A549 (cell line): Measurements from ENCODE around the gene CASTOR1. TPM values are rescaled to one million over a fixed set of nuclear protein-coding genes. Genes with fewer than 3 reads are reported as not detected.

ENCODE experiments used
- ATAC-seq, 2 experiments: fragments of 200-7000 bp in 1 of 2; fragments of >200 bp in 1 of 2; cut with Nextera tagmentation in 1 of 2; cut with Tn5 transposase in 1 of 2; 3 replicates each; pipeline versions ENCODE4 v1.8.0 to v1.9.1; 2018 to 2020; ENCODE audit warnings: mild to moderate bottlenecking in 1 of 2, moderate library complexity in 1 of 2
- CTCF ChIA-PET: fragments of 300-600 bp; sonication (Branson Sonifier 250); formaldehyde crosslinking; extraction: SDS; loops from one replicate; lab custom pipeline; 2021; ENCODE audit warnings: antibody characterized with exemption, inconsistent platforms; lab: Yijun Ruan, JAX
- POLR2A ChIA-PET: fragments of 350-600 bp; formaldehyde crosslinking; extraction: SDS; loops from one replicate; lab custom pipeline; 2021; ENCODE audit warnings: antibody characterized with exemption, inconsistent platforms; lab: Yijun Ruan, JAX
- DNase-seq, 2 experiments: peaks; one replicate each; pipeline versions ENCODE4 v3.0.0 to v3.0.0-alpha.2; 2011 to 2016; ENCODE audit warnings: low read depth in 1 of 2, low spot score in 1 of 2
- FAIRE-seq: peaks from 2 replicates; lab custom pipeline; 2011; peaks lifted over from hg19 to GRCh38; lab: Jason Lieb, UNC
- H3K27ac ChIP-seq, 2 experiments: fragments of >200 bp; sonication (Bioruptor Twin); formaldehyde crosslinking; 3 replicates each; pipeline ENCODE4 v1.5.1; 2016 to 2017
- H3K4me1 ChIP-seq: fragments of >200 bp; sonication (Bioruptor Twin); formaldehyde crosslinking; 3 replicates; pipeline ENCODE4 v1.6.1; 2016
- H3K4me2 ChIP-seq: fragments of >200 bp; sonication (Bioruptor Twin); formaldehyde crosslinking; 3 replicates; pipeline ENCODE4 v1.6.1; 2016
- H3K4me3 ChIP-seq: fragments of >200 bp; sonication (Bioruptor Twin); formaldehyde crosslinking; 3 replicates; pipeline ENCODE4 v1.5.1; 2016
- H3K9me3 ChIP-seq: fragments of >200 bp; sonication (Bioruptor Twin); formaldehyde crosslinking; 3 replicates; pipeline ENCODE4 v1.6.1; 2016
- BHLHE40 ChIP-seq: IDR thresholded peaks from 2 replicates; pipeline ENCODE4 v1.6.1; 2012; ENCODE audit warnings: low read depth, low read length, inconsistent platforms
- CHD2 ChIP-seq: fragments of 150-350 bp; IDR thresholded peaks from 2 replicates; pipeline ENCODE4 v1.6.1; 2014; ENCODE audit warnings: low read length; ENCODE audit not compliant: partially characterized antibody
- CHD4 ChIP-seq: fragments of 200-600 bp; sonication (generic); IDR thresholded peaks from 2 replicates; pipeline ENCODE4 v1.6.1; 2016; ENCODE audit warnings: antibody characterized with exemption, mild to moderate bottlenecking, borderline replicate concordance
- ESRRA ChIP-seq: fragments of 150-350 bp; IDR thresholded peaks from 2 replicates; pipeline ENCODE4 v1.6.1; 2014; ENCODE audit warnings: mild to moderate bottlenecking, low read length, borderline replicate concordance
- FOSL2 ChIP-seq, 2 experiments: fragments of 450-650 bp in 1 of 2; fragments of >200 bp in 1 of 2; sonication (Bioruptor Twin) in 1 of 2; formaldehyde crosslinking; IDR thresholded peaks; 2 replicates each; pipeline versions ENCODE4 v1.5.0 to v1.6.1; 2016 to 2020; ENCODE audit warnings: mild to moderate bottlenecking in 1 of 2, moderate library complexity in 1 of 2
- JUNB ChIP-seq: fragments of >200 bp; sonication (Bioruptor Twin); formaldehyde crosslinking; IDR thresholded peaks from 2 replicates; pipeline ENCODE4 v1.6.1; 2016
- KDM5A ChIP-seq: fragments of 200-600 bp; sonication (generic); IDR thresholded peaks from 2 replicates; pipeline ENCODE4 v1.6.1; 2016; ENCODE audit warnings: antibody characterized with exemption, mild to moderate bottlenecking
- MYC ChIP-seq: IDR thresholded peaks from 2 replicates; pipeline ENCODE4 v1.6.1; 2012; ENCODE audit warnings: mild to moderate bottlenecking, inconsistent platforms, low read length, improper control_type of control experiment, borderline replicate concordance
- NFE2L2 ChIP-seq: fragments of 150-350 bp; conservative IDR thresholded peaks from 2 replicates; pipeline ENCODE4 v1.6.1; 2014; ENCODE audit warnings: low read length
- RAD21 ChIP-seq, 2 experiments: fragments of >200 bp in 1 of 2; sonication (Bioruptor Twin) in 1 of 2; formaldehyde crosslinking in 1 of 2; IDR thresholded peaks in 1 of 2; conservative IDR thresholded peaks in 1 of 2; 2 replicates in 1 of 2; 3 replicates in 1 of 2; pipeline ENCODE4 v1.6.1; 2012 to 2018; ENCODE audit warnings: inconsistent platforms in 1 of 2
- RARB ChIP-seq: fragments of 250-450 bp; sonication (Bioruptor Pico); IDR thresholded peaks from 2 replicates; pipeline ENCODE4 v1.8.0; 2021; ENCODE audit warnings: mild to moderate bottlenecking, moderate library complexity
- RCOR1 ChIP-seq: fragments of 150-350 bp; IDR thresholded peaks from 2 replicates; pipeline ENCODE4 v1.6.1; 2014; ENCODE audit warnings: antibody characterized with exemption, low read length, low read depth
- SMC3 ChIP-seq: fragments of >200 bp; sonication (Bioruptor Twin); formaldehyde crosslinking; IDR thresholded peaks from 3 replicates; pipeline ENCODE4 v1.6.1; 2018; ENCODE audit warnings: inconsistent platforms
- SREBF2 ChIP-seq: fragments of 450-650 bp; IDR thresholded peaks from 2 replicates; pipeline ENCODE4 v1.6.1; 2014; ENCODE audit warnings: mild to moderate bottlenecking, moderate library complexity
- TFCP2L1 ChIP-seq: fragments of 250-450 bp; sonication (Bioruptor Pico); IDR thresholded peaks from 2 replicates; pipeline ENCODE4 v1.5.0; 2021; ENCODE audit warnings: mild to moderate bottlenecking
- ZC3H11A ChIP-seq: fragments of 450-650 bp; IDR thresholded peaks from 2 replicates; pipeline ENCODE4 v1.6.1; 2014; ENCODE audit warnings: antibody characterized with exemption, mild to moderate bottlenecking
- ZFP36 ChIP-seq: fragments of 450-650 bp; IDR thresholded peaks from 2 replicates; pipeline ENCODE4 v1.6.1; 2014; ENCODE audit warnings: borderline replicate concordance; ENCODE audit not compliant: partially characterized antibody
- ZNF302 ChIP-seq: fragments of 250-450 bp; sonication (Bioruptor Pico); IDR thresholded peaks from 2 replicates; pipeline ENCODE4 v1.9.0; 2021; ENCODE audit warnings: inconsistent platforms, mild to moderate bottlenecking, moderate library complexity
- WGBS: methylation state at CpG from one replicate; pipeline ENCODE4 v1.1.6; 2017; ENCODE audit errors: missing lambda C conversion rate; 5-methylcytosine and 5-hydroxymethylcytosine counted together
- polyA plus RNA-seq, 4 experiments: library from polyadenylated mRNA; depleted of rRNA in 3 of 4; stranded (reverse); fragments of >200 nt; fragmentation: RNase III in 1 of 4; extraction: RNeasy Plus Mini Kit Qiagen cat#74134 plus additional on column Dnase treatment in 1 of 4; gene quantifications; 2 replicates in 3 of 4; 3 replicates in 1 of 4; pipeline ENCODE4 v1.2.3, GENCODE V29; 2011 to 2017
- TF ChIP-seq, protein P1 (sequence below): IDR thresholded peaks from 2 replicates; pipeline ENCODE4 v1.6.1; 2012
- TF ChIP-seq, protein P2 (sequence below): fragments of 250-450 bp; sonication (Bioruptor Pico); IDR thresholded peaks from 2 replicates; pipeline ENCODE4 v1.5.0; 2020; ENCODE audit warnings: low read depth, mild to moderate bottlenecking, moderate library complexity
- TF ChIP-seq, protein P3 (sequence below): IDR thresholded peaks from 2 replicates; pipeline ENCODE4 v1.6.1; 2012
- TF ChIP-seq, protein P4 (sequence below): IDR thresholded peaks from 2 replicates; pipeline ENCODE4 v1.6.1; 2012; ENCODE audit warnings: low read depth, borderline replicate concordance

The CASTOR1 gene
- polyA plus RNA-seq, 2 of the 4 experiments (the other 2 are of a cell fraction): 4.7 to 12.2 TPM

DNA sequence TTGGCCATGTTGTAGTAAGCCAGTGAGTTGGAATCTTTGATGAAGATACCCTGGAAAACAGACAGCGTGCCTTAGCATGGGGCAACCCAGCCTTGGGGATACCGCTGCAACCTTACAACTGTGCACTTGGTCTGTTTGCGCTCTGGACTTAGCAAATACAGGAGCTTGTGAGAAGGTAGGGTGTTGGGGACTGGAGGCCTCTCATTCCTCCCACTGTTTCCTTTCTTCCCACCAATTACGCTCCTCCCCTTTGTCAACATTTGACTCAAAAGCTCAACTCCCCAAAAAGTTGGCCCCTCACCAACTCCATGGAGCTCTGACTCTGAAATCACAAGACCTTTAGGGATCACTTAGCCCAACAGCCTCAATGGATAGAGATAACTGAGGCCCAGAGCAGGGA, 45.3 kb upstream of the CASTOR1 start:
- ChIA-PET POLR2A (interaction anchor here (1.8 kb wide), 1 partner anchor 8 kb away, joined by 4 read pairs; the partner anchor contains the start of gene TBC1D10A), CTCF (interaction anchor here (0.9 to 3.0 kb wide), 3 partner anchors 10 to 46 kb away, joined by 3 to 13 read pairs (median 4); no protein-coding TSS in a partner anchor)
- ATAC-seq: no peak
- Histone ChIP-seq H3K4me1 (no peaks in the 10 kb centered on the region), H3K4me2 (no peak overlapping the region), H3K27ac (no peak overlapping the region), H3K4me3 (no peak overlapping the region), H3K9me3 (no peaks in the 10 kb centered on the region)
- no peak for FAIRE-seq
- DNase-seq: no peak
- 99% methylated on average over 4 of the region's 4 CpGs for WGBS
- TF ChIP-seq RCOR1 (no peak), SREBF2 (no peak), CHD4 (no peak)
- TF ChIP-seq, protein P1, sequence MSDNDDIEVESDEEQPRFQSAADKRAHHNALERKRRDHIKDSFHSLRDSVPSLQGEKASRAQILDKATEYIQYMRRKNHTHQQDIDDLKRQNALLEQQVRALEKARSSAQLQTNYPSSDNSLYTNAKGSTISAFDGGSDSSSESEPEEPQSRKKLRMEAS: no peak

DNA sequence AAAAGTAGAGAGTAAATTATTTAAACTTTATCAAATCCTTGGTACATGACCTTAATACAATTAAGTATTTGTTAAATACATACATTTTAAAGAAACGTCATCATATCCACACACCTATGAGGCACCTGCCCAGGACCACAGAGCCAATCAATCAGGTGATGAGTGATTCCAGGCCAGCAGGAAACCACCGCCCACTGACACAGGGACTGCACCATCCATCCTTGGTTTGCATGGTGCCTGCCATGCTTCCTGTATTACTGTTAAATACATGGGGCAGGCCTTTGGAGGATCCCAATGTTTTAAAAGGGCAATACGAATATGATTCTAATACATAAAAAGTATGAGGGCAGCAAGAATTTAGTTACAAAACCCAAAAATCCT, 44.4 kb upstream of the CASTOR1 start:
- Histone ChIP-seq H3K4me1 (no peaks in the 10 kb centered on the region), H3K27ac (no peak overlapping the region), H3K9me3 (no peaks in the 10 kb centered on the region), H3K4me3 (no peak overlapping the region), H3K4me2 (no peak overlapping the region)
- DNase-seq (no peak), FAIRE-seq (no peak), ATAC-seq (no peak)
- ChIA-PET POLR2A (no interaction called here), CTCF (interaction anchor here (1.2 to 2.8 kb wide), 2 partner anchors 46 to 78 kb away, joined by 4 to 8 read pairs; no protein-coding TSS in a partner anchor)
- TF ChIP-seq, protein P2, sequence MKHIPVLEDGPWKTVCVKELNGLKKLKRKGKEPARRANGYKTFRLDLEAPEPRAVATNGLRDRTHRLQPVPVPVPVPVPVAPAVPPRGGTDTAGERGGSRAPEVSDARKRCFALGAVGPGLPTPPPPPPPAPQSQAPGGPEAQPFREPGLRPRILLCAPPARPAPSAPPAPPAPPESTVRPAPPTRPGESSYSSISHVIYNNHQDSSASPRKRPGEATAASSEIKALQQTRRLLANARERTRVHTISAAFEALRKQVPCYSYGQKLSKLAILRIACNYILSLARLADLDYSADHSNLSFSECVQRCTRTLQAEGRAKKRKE (CRISPR knock-in tag): no peak
- no peak for TF ChIP-seq CHD2
- no peak for TF ChIP-seq SMC3
- no peak for TF ChIP-seq BHLHE40
- TF ChIP-seq KDM5A: no peak
- TF ChIP-seq RAD21 (conservative IDR thresholded peaks at IDR 0.05 in 1 of 2, IDR thresholded peaks at IDR 0.05 in 1 of 2): no peak
- no peak for TF ChIP-seq NFE2L2
- TF ChIP-seq ZFP36: no peak
- TF ChIP-seq, protein P3, sequence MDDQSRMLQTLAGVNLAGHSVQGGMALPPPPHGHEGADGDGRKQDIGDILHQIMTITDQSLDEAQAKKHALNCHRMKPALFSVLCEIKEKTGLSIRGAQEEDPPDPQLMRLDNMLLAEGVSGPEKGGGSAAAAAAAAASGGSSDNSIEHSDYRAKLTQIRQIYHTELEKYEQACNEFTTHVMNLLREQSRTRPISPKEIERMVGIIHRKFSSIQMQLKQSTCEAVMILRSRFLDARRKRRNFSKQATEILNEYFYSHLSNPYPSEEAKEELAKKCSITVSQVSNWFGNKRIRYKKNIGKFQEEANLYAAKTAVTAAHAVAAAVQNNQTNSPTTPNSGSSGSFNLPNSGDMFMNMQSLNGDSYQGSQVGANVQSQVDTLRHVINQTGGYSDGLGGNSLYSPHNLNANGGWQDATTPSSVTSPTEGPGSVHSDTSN: no peak
- TF ChIP-seq ZC3H11A: no peak
- no peak for TF ChIP-seq TFCP2L1 (CRISPR knock-in tag)
- TF ChIP-seq, protein P4, sequence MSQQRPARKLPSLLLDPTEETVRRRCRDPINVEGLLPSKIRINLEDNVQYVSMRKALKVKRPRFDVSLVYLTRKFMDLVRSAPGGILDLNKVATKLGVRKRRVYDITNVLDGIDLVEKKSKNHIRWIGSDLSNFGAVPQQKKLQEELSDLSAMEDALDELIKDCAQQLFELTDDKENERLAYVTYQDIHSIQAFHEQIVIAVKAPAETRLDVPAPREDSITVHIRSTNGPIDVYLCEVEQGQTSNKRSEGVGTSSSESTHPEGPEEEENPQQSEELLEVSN: no peak
- TF ChIP-seq FOSL2 (IDR thresholded peaks at IDR 0.05): no peak
- no peak for TF ChIP-seq FOSL2 (CRISPR knock-in tag; IDR thresholded peaks at IDR 0.05)
- TF ChIP-seq RARB (CRISPR knock-in tag): no peak
- TF ChIP-seq MYC: no peak
- no peak for TF ChIP-seq JUNB
- TF ChIP-seq ESRRA: no peak
- TF ChIP-seq ZNF302: no peak
- 88% methylated on average over 3 of the region's 3 CpGs for WGBS
